ENCODE data around the gene TMEM234.

The TMEM234 gene

DNA sequence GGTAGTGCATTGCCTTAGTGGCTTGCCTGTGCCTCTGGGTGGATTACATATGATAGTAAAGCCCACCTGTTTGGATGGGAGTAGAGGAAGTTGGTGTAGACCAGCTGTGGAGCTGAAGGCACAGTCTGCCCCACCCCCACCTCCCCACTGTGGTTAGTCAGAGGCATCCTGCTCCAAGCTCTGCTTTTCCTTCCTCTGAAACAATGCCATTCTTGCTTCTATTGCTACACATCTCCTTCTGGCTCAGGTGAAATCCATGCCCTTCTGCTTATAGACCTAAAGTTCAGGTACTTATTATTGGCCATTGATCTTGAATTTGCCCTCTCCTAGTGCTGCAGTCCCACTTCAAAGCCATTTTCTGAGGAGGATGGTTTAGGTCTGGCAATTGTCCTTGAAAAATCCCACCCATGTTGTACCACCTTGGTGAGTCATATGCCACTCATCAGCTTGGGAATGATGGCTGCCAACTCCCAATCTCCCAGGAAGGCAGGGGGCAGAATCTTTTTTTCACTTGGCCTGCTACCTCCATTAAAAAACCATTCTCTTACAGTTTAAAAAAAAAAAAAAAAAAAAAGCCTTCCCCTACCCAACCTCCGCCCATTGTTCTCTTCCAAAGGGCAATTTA, 49.4 kb downstream of the TMEM234 start:
- DNase-seq (ENCODE audit: low spot score) = no peak

DNA sequence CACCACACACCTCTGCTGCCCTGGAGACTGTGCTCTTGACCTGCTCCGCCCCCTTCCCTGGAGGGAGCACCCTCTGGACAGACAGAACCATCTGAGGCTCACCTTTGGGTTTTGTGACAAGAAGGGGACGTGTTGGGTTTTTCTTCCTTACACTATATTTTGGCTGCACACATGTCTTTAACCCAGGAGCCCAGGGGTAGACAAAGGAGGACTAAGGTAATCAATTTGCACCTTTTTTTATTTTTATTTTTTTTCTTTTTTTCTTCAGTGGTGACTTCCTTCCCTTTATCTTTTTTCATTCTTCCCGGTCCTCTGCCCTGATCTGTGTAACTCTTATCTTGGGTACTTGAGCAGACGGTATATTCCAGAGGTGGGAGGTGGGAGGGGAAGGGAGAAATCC, 51.2 kb downstream of the TMEM234 start:
- DNase-seq (ENCODE audit: low spot score) = no peak

All from CD4-positive, alpha-beta T cell treated with Interleukin-15 for 4 hours (primary cell).